MV-4-11 (cell line): Measurements from ENCODE around the gene NAP1L4.

Experiments used
- DNase-seq: peaks from one replicate; lab custom pipeline; 2025; lab: John Stamatoyannopoulos, UW

The NAP1L4 gene, protein sequence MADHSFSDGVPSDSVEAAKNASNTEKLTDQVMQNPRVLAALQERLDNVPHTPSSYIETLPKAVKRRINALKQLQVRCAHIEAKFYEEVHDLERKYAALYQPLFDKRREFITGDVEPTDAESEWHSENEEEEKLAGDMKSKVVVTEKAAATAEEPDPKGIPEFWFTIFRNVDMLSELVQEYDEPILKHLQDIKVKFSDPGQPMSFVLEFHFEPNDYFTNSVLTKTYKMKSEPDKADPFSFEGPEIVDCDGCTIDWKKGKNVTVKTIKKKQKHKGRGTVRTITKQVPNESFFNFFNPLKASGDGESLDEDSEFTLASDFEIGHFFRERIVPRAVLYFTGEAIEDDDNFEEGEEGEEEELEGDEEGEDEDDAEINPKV

DNA sequence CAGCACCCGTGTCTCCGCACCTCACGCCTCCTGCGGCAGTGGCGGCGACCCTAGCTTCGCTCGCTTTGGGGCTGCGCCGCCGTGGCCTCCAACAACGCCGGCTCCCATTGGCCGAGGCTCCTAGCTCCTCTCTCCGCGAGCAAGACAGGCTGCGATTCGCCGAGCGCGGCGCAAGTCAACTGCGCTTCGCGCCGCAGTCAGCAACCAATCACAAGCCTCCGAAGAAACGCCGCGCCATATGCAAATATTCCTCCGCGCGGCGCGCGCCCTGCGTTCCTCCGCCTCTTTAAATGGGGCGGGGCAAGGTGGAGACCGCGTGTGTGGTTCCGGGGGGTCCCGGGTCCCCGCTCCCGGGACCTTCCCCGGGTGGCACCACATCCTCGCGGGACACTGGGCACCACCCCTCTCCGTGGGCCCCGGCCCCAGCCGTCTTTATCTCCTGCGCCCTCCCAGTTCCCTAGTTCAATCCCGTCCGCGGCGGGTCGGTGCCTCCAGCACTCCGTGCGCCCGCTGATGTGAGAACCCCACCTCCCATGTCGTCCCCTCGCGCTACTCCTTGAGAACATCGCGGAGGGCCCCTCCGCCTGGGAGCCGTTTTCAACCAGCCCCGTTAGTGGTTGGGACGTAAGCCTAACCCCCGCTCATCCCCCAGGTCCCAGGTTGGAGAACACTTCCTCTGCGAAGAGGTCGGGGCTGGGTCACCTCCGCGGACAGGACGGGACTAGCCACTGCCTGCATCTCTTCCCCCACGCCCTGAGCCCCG lies at the start of gene NAP1L4:
NAP1L4 (minus strand) TSS at position 96 of the 763 bp plus-strand sequence. CDS start 13,109 bp downstream, outside the sequence.
- peak; percentile 95 for DNase-seq

DNA sequence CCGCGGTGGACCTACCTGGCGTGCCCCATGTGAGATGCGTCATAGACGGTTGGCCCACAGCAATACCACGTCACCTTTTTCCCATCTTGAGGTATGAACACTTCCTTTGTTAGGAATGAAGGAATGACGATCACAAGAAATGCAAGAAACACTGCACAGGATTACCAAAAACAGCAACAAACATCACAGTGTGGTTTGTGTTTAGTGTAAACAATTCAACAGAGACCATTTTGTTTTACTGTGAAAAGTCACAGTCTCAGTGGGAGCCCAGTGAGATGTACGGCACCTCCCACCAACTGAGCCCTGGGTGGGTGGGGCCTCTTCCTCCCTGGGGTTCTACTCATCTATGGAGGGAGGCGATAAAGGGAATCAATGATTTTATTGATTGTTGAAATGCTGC lies 48.8 kb upstream of the NAP1L4 start:
- no peak for DNase-seq

DNA sequence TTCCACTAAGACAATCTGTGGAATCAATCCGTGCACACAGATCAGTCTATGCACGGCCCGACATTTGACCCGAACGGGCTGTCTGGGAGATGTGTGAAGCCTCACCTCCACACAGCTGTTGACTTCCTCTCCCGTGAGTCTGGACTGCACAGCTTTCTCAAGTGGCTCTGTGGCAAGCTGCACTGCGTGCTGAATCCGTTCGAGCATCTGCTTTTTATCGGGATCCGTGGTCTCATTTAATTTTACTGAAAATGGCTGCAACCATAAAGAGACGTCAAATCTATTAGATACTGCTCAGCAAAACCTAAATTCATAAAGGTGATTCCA lies 45.8 kb upstream of the NAP1L4 start:
- no peak for DNase-seq

DNA sequence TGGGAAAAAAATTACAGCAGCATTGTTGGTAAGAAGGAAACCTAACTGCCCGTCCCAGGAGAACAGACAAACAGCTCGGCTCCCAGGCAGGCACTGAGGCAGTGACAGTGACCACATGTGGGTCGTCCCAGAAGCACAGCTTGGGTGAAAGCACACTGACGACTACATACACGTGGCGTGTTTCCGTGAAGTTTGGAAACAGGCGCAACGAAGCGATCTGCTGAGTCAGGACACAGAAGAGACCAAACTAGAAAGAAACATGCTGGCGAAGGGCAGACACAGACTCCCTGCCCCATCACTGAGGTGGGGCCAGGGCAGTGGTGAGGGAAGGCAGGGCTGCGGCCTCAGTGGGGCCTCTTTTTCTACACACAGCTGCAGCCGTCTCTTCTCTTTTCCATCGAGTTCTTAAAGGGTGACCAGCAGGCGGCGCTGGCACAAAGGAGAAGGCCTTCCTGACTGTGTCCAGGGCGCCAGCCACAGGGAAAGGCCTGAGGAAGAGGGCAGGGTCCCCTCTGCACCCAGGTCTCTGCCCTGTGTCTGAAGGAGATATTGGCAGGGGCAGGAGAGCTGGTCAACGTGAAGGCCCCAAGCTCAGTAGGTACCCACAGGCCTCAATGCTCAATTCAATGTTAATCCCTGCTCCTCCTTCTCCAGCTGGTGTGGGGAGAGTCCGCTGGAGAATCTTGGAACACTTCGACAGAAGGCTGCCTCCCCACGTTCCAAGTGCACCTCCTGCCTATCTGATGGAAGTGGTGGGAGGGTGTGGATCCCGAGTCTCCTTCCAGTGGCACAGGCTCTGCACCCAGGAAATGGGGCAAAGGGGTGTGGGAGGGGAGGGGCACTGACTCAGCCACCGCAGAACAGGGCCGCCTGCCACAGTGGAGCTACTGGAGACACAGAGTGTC lies 45.2 kb upstream of the NAP1L4 start:
- DNase-seq = peak; percentile 66

DNA sequence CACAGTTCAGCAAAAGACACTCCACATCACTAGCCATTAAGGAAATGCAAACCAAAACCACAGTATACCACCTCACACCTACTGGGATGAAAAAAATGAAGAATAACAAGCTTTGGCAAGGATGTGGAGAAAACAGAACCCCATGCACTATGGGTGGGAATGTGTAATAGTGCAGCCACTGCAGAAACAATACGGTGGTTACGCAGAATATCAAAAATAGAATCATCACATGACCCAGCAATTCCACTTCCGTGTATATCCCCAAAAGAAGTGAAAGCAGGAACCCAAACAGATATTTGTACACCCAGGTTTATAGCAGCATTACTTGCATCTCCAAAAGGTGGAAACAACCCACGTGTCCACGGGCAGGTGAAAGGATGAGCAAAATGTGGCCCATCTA lies 44.3 kb upstream of the NAP1L4 start:
- DNase-seq = peak; percentile 83

DNA sequence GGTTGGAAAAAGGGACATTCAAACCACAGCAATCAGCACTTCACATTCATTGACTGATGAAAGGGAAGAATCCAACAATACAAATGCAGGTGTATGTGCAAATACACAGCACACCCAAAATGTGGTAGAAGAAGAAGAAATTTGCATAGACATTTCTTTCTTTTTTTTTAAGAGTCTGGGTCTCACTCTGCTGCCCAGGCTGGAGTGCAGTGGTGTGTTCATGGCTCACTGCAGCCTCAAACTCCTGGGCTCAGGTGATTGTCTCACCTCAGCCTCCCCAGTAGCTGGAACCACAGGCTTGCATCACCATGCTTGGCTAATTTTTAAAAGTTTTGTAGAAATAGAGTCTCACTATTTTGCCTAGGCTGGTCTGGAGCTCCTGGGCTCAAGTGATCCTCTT lies 43.2 kb upstream of the NAP1L4 start:
- no peak for DNase-seq

DNA sequence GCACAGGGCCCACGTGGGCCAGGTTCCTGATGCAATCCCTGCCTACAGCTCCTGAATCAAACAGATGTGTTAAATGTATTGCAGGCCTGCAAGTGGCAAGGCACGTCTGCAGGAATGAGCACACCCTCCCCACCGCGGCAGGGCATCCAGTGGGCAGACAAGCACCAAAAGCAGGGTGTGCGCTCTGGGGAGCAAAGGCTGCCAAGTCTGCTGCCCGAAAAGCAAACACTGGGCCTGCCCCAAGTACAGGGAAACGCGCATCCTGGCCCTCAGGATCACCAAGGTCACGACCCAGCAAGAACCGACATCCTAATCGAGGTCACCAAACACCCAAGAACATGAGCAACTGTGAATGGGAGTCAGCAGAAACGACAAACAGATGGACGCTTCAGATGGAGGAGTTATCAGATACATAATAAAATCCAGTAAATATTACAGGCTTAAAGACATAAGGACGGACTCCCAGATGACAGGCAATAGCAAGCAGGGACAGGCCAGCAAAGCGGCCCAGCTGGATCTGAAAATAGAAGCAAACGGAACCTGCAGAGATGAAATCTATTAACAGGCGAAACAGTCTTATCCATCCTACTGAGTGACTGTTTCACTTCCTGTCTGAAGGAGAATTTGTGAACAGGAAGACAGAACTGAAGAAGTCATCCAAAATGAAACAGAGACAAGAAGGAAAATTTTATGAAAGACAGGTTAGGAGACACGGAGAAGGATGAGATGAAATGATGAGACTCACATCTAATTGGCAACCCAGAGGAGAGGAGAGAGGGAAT lies 38.4 kb upstream of the NAP1L4 start:
- peak; percentile 83 for DNase-seq

DNA sequence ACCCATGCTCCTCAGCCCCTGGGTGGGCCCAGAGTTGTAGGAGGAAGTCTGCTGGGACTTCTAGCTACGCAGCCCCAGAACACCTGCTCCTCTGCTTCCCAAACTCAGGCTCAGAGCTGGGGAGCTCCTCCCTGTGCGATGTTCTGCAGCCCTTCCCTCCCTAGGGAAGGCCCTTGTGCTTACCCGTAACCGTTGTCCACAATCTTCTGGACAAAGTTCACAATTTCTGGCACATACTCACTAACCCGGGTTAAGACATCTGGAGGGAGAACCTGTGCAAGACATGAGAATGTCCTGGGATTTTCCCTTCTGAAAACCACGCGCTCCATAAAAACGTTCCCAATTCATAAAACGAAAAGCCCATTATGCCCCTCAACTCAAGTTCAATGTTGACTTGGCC lies 36.7 kb upstream of the NAP1L4 start:
- DNase-seq = no peak

DNA sequence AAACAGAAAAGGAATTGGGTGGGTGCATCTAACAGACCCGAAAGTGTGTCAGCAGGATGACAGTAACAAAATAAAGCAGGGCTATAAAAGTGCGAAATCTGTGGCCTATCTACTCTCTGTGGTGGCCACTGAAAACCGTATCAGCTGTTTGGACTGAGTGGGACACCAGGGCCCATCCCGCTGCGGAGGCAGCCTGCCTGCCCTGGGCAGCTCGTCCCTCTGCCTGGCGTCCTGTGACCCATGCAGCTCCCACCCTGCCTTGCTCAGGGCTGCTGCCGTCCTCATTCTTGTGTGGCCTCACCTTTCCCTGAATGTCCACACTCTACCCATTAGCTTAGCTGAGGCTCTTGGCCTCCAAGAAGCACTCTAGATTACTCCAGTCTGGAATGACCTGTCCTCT lies 34.7 kb upstream of the NAP1L4 start:
- no peak for DNase-seq

DNA sequence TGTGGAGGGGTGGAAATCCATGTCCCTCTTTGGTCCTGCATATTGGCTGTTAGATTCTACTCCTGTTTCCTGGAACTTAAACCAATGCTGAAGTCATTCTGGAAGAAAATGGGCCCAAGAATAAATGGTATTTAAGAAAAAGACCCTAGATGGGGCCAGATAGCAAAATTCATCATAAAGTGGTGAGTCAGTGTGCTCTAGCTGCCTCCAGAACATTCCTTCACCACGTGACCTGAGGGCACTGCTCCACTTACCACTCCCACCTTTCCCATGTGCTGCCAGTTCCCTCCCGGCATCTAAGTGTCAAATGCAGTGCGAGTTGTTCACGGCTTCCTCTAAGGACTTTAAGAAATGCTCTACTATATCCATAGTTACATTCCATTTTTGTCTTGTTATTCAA lies 30.9 kb upstream of the NAP1L4 start:
- no peak for DNase-seq

DNA sequence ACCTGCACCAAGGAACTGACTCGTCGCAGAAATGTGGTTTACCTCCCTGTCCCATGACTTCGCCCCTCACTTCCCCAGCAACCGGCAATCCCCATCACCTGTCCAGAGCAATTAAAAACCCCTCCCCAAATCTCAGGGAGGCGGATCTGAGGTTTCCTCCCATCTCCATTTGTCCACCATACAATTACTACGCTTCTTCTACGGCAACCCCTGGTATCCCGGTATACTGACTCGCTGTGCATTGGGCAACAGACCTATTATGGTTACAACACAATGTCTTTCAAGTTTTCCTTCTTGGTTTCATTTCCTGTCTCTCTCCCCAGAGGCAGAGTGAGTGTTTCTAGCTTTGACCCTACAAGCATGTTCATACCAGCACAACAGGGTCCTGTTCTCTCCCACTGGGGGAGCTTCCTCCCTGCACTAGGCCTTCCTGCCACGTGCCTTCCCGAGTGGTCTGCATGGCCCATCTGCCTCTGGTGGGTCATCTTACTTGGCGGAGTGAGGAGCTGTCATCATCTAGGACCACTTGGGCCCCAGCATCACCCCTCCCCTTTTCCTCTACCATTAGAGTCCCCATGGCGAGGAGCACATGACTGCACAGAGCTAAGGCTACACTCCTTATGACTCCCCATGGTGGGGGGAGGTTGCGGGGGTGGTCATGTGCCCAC lies 30.3 kb upstream of the NAP1L4 start:
- peak; percentile 98 for DNase-seq

DNA sequence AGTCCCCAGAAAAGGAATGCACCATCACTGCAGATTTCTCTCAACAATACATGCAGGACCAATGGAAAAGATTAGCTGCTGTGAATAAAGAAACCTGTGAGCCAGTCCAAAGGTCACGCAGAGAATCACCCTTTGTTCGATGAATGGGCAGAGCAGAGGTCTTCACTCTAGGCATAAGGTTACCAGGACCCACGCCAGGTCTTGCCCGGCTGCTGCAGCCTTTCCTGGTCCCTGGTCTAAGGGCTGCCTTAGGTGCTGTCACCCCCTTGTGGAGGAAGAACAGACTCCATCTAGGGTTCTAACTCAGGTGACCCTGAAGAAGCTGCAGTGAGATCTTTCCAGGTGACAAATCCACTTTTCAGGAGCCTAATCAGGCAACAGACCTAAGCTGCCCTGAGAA lies 29.0 kb upstream of the NAP1L4 start:
- peak; percentile 3 for DNase-seq

DNA sequence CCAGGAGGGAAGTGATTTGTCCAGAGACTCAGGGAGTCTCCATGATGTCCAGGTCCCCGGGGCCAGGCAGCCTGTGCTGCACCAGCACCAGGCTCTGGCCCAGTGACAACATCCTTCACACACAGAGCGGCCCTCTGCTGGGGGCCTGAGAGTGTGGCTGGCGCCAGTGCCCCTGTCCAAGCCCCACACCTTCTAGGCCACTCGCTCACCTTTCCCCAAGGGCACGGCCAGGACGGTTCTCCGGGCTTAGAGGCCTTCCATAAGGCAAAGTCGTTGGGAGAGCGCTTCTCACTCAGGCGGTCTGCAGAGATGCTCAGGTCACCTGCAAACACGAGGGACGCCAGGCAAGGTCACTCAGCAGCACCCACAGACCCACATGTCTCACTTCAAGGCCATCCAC lies 27.9 kb upstream of the NAP1L4 start:
- DNase-seq = no peak

DNA sequence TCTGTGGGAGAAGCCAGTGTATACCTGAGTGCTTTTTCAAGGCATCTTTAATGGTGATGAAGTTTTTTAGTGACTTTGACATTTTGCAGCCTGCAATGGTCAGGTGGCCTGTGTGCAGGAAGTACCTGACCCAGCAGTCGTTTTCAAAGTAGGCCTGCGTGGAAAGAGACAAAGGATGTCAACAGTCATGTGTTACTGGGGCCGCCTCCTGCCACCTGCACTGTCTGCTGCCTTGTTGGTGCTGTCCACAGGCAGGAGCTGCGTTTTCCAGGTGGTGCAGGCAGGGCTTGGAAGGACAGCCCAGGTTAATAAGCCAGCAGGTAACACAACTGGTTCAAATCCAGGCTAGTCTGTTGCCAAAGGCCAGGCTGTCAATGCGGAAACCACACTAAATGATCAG lies 26.5 kb upstream of the NAP1L4 start:
- no peak for DNase-seq

DNA sequence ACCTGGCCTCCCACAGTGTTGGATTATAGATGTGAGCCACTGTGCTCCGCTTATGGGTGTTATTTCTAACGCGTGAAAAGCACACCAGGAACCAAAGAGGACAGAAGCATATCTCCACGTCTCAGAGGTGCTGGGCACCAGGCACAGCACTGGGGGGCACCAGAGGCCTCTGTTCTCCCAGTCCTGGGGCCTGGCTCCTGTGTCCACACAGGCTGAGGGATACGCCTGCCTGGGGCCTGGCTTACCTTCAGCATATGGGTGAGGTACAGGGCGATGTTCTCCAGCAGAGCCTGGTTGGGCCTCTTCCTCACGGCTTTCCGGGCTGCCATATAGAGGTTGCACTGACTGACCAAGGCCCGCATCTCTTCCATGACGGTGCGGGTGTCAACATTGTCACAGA lies 24.7 kb upstream of the NAP1L4 start:
- DNase-seq = no peak

DNA sequence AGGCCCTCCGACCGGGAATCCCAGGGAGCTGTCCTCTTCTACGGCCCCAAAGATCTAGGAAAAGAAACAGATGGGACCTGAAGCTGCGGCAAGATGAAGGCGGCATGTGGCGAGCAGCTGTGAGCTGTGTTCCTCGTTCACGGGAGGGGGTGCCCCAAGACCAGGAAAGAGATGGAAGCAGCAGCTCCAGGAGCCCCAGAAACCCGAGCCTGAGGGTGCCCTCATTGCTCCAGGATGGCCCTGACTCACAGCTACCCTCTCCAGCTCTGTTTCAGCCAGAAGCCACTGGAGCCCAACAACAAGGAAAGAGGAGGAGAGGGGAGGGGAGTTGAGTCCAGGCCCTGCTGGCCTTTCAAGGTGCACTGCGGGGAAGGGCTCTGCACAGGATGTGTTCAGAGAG lies 23.7 kb upstream of the NAP1L4 start:
- peak; percentile 70 for DNase-seq

DNA sequence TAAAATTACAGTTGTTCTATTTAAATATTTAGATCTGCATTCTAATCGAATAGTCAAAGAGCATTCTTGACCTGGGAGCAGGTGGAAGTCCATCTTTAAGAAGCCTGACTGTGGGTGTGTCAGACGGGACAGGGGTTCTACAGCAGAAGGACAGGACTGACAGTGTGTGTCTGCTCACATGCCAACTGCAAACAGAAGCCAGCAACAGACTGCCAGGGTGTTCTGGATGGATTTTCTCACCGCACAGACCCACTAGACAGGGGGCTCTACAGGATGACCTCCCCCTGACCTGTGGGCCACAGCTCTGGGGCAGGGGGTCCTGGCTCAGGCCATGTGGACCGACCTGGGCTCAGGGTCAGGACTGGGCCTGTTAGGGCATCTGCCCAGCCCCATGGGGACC lies 22.8 kb upstream of the NAP1L4 start:
- DNase-seq = no peak

DNA sequence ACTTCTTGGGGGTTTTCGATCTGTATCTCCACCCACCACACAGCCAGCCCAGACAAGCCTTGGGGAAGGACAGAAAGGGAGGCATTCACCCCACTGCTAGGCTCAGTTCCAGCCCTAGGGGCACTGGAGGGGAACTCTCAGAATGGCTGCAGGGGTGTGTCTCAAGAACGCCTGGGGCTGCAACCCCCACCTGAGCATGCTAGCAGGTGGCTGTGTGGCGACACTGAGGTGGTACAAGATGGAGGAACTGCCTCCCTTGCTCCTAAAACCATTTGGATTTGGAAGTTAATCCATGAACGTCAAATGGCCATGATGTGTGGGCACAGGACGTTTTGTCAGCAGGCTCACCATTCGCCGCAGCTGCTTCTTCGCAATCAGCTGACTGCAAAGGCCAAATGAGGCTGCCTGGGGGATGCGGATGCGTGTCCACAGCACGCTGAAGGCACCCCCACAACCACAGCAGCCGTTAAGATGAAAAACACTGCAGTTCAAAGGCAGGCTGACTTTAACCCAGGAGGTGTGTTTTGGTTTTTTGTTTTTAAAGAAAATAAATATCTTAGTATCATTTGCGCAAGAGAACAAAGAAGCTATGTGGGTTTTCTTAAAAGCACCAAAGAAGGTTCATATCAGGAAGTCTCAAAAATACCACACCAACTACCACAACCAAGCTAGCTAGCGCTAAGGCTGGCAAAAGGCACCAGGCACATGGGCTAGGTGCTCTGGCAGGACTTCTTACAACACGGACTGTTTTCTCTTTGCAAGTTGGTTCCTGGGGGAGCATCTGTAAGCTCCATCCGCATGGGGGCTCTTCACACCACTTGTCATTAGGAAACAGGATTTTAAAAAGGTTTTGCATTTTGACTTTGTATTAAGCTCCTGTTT lies 22.2 kb upstream of the NAP1L4 start:
- peak; percentile 71 for DNase-seq

DNA sequence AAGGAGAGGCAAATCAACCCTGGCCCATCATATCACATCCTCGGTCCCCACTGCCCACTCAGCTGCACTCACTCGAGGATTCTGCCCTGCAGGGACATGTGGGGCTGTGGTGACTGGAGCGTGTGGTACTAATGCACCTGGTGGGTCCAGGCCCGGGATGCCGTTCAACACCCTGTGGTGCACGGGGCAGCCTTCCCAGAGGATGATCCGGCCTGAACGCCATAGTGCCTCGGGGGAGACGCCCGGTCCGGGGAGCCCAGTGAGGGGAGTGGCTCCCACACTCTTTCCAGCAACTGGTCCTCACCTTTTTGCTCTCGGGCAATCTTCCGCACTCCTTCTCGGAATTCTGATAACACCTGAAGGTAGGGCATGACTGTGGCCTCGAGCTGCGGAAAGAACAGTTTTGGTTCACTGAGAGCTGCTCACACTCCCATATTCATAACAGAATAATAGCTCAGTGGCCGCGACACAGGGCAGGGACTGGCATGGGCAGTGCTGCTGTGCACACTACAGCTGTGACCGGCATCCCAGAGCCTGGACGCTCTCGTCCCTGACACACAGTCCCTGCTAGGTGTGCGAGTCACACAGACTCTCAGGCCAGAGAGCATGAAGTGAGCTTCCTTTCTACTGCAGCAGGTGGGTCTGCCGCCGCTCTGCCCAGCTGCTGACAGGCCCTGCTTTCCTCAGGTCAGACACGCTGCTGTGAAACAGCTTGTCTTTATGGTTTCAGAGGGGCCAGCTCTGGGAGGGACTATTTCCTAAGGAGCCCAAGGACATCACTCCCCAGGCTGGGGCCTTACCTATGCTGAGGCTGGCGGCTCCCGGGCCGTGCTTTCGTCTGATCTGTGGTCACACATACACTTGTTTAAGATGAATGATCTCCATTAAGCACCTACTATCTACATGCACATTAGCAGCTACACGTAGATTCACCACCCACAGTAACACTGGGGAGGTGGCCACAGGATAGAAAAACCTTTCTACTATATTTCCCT lies 20.1 kb upstream of the NAP1L4 start:
- DNase-seq = no peak
